IMR-90 (cell line): ENCODE results near the gene GRK2. TPM values are rescaled to one million over a fixed set of nuclear protein-coding genes. Genes with fewer than 3 reads are reported as not detected.

Experiments used
- ATAC-seq: fragments of 200-7000 bp; cut with Tn5 transposase; 2 replicates; pipeline ENCODE4 v1.9.1; 2020; ENCODE audit warnings: low read depth, mild to moderate bottlenecking, moderate library complexity
- BruUV-seq: library from RNA; stranded (reverse); fragments of 400-500 nt; replicated peaks from 2 replicates; lab custom pipeline; 2021; lab: Mats Ljungman, UMichigan
- CTCF ChIA-PET: fragments of 300-600 bp; formaldehyde crosslinking; extraction: SDS; loops from one replicate; lab custom pipeline; 2021; ENCODE audit warnings: antibody characterized with exemption; lab: Yijun Ruan, JAX
- POLR2A ChIA-PET: fragments of 300-600 bp; sonication (Branson Sonifier 250); formaldehyde crosslinking; loops from one replicate; lab custom pipeline; 2022; ENCODE audit warnings: antibody characterized with exemption; ENCODE audit not compliant: unreplicated experiment; lab: Charles Lee
- DNase-seq: peaks from one replicate; pipeline ENCODE4 v3.0.0; 2013
- H2AFZ ChIP-seq: replicated peaks from 2 replicates; pipeline ENCODE3; 2013; ENCODE audit warnings: low read length, mild to moderate bottlenecking; ENCODE audit not compliant: poor library complexity
- H2AK5ac ChIP-seq: 2 replicates; pipeline ENCODE4 v1.6.1; 2013; ENCODE audit warnings: low read depth, low read length, inconsistent platforms
- H2AK9ac ChIP-seq: replicated peaks from 2 replicates; pipeline ENCODE3; 2013; ENCODE audit warnings: mild to moderate bottlenecking, low read depth, low read length, moderate library complexity; ENCODE audit not compliant: poor library complexity
- H2BK120ac ChIP-seq: 2 replicates; pipeline ENCODE4 v1.6.1; 2013; ENCODE audit warnings: low read depth, low read length, inconsistent platforms
- H2BK15ac ChIP-seq: 3 replicates; pipeline ENCODE4 v1.6.1; 2013; ENCODE audit warnings: low read depth, low read length, inconsistent platforms
- H2BK20ac ChIP-seq: 2 replicates; pipeline ENCODE4 v1.6.1; 2013; ENCODE audit warnings: low read depth, mild to moderate bottlenecking, inconsistent platforms, low read length, moderate library complexity
- H2BK5ac ChIP-seq: 2 replicates; pipeline ENCODE4 v1.6.1; 2013; ENCODE audit warnings: mild to moderate bottlenecking, low read depth, low read length, inconsistent platforms; ENCODE audit not compliant: poor library complexity, severe bottlenecking
- H3K14ac ChIP-seq: replicated peaks from 2 replicates; pipeline ENCODE4 v1.6.1; 2013; ENCODE audit warnings: low read depth, low read length, inconsistent platforms
- H3K18ac ChIP-seq: 2 replicates; pipeline ENCODE4 v1.6.1; 2013; ENCODE audit warnings: low read depth, low read length, control low read depth
- H3K23ac ChIP-seq: 2 replicates; pipeline ENCODE4 v1.6.1; 2013; ENCODE audit warnings: low read depth, low read length, inconsistent platforms
- H3K27ac ChIP-seq: 2 replicates; pipeline ENCODE4 v1.5.1; 2013; ENCODE audit warnings: mild to moderate bottlenecking, control low read depth, low read length; ENCODE audit not compliant: insufficient read depth
- H3K27me3 ChIP-seq: 2 replicates; pipeline ENCODE4 v1.6.1; 2013; ENCODE audit warnings: low read length; ENCODE audit not compliant: control insufficient read depth, insufficient read depth
- H3K36me3 ChIP-seq: 2 replicates; pipeline ENCODE4 v1.6.1; 2013; ENCODE audit warnings: low read length, mixed read lengths; ENCODE audit not compliant: control insufficient read depth, insufficient read depth
- H3K4ac ChIP-seq: 2 replicates; pipeline ENCODE4 v1.6.1; 2013; ENCODE audit warnings: low read depth, low read length, inconsistent platforms
- H3K4me1 ChIP-seq: 2 replicates; pipeline ENCODE4 v1.6.1; 2013; ENCODE audit warnings: low read length, mixed read lengths; ENCODE audit not compliant: control insufficient read depth, insufficient read depth
- H3K4me2 ChIP-seq: 2 replicates; pipeline ENCODE4 v1.6.1; 2013; ENCODE audit warnings: low read depth, mild to moderate bottlenecking, control low read depth, low read length, moderate library complexity
- H3K4me3 ChIP-seq: 2 replicates; pipeline ENCODE4 v1.5.1; 2013; ENCODE audit warnings: low read depth, mild to moderate bottlenecking, control low read depth, low read length, moderate library complexity; ENCODE audit not compliant: insufficient read depth
- H3K56ac ChIP-seq: 2 replicates; pipeline ENCODE4 v1.6.1; 2013; ENCODE audit warnings: low read length, inconsistent platforms; ENCODE audit not compliant: insufficient read depth; ENCODE audit errors: extremely low read depth
- H3K79me1 ChIP-seq, 2 experiments: 2 replicates each; pipeline ENCODE4 v1.6.1; 2013; ENCODE audit warnings: low read length in 2 of 2, inconsistent platforms in 1 of 2, low read depth in 1 of 2
- H3K9ac ChIP-seq: 2 replicates; pipeline ENCODE4 v1.6.1; 2013; ENCODE audit warnings: low read depth, low read length, control low read depth
- H3K9me1 ChIP-seq: 2 replicates; pipeline ENCODE4 v1.6.1; 2013; ENCODE audit warnings: low read length, inconsistent platforms; ENCODE audit not compliant: insufficient read depth
- H3K9me3 ChIP-seq: 2 replicates; pipeline ENCODE4 v1.6.1; 2013; ENCODE audit warnings: low read length; ENCODE audit not compliant: control insufficient read depth, insufficient read depth
- H4K20me1 ChIP-seq: 2 replicates; pipeline ENCODE4 v1.6.1; 2013; ENCODE audit warnings: low read length, inconsistent platforms; ENCODE audit not compliant: insufficient read depth
- H4K5ac ChIP-seq: 2 replicates; pipeline ENCODE4 v1.6.1; 2013; ENCODE audit warnings: mild to moderate bottlenecking, low read depth, low read length, control low read depth
- H4K8ac ChIP-seq, 2 experiments: 2 replicates each; pipeline ENCODE4 v1.6.1; 2013; ENCODE audit warnings: low read depth in 2 of 2, low read length in 2 of 2, control low read depth in 1 of 2, inconsistent platforms in 1 of 2
- H4K91ac ChIP-seq: 2 replicates; pipeline ENCODE4 v1.6.1; 2013; ENCODE audit warnings: low read depth, low read length, inconsistent platforms; ENCODE audit not compliant: insufficient read depth
- BHLHE40 ChIP-seq: fragments of 150-350 bp; IDR thresholded peaks from 2 replicates; pipeline ENCODE4 v1.6.1; 2016; ENCODE audit warnings: mild to moderate bottlenecking, low read depth, low read length
- CHD1 ChIP-seq: IDR thresholded peaks from 2 replicates; pipeline ENCODE4 v1.6.1; 2012; ENCODE audit warnings: low read depth, low read length, improper control_type of control experiment
- FOS ChIP-seq: fragments of 150-350 bp; IDR thresholded peaks from 2 replicates; pipeline ENCODE4 v1.6.1; 2016; ENCODE audit warnings: low read depth, low read length
- MAFK ChIP-seq: IDR thresholded peaks from 2 replicates; pipeline ENCODE4 v1.6.1; 2012; ENCODE audit warnings: low read depth, low read length, improper control_type of control experiment
- MAZ ChIP-seq: IDR thresholded peaks from 2 replicates; pipeline ENCODE4 v1.6.1; 2012; ENCODE audit warnings: low read depth, mild to moderate bottlenecking, low read length, improper control_type of control experiment, moderate library complexity, borderline replicate concordance
- MXI1 ChIP-seq: IDR thresholded peaks from 2 replicates; pipeline ENCODE4 v1.6.1; 2012; ENCODE audit warnings: low read depth, mild to moderate bottlenecking, low read length, moderate library complexity, borderline replicate concordance
- NFE2L2 ChIP-seq: fragments of 150-350 bp; IDR thresholded peaks from 2 replicates; pipeline ENCODE4 v1.6.1; 2016; ENCODE audit warnings: low read depth, mild to moderate bottlenecking, low read length
- POLR2A ChIP-seq: IDR thresholded peaks from 2 replicates; pipeline ENCODE4 v1.6.1; 2012; ENCODE audit warnings: mild to moderate bottlenecking, low read depth, low read length
- RAD21 ChIP-seq: IDR thresholded peaks from 2 replicates; pipeline ENCODE4 v1.6.1; 2012; ENCODE audit warnings: low read length, improper control_type of control experiment
- RCOR1 ChIP-seq: IDR thresholded peaks from 2 replicates; pipeline ENCODE4 v1.6.1; 2012; ENCODE audit warnings: mild to moderate bottlenecking, low read length, improper control_type of control experiment; ENCODE audit not compliant: insufficient replicate concordance
- RFX5 ChIP-seq: IDR thresholded peaks from 2 replicates; pipeline ENCODE4 v1.8.0; 2012; ENCODE audit warnings: low read depth, mild to moderate bottlenecking, low read length, moderate library complexity
- SMC3 ChIP-seq: fragments of 150-350 bp; IDR thresholded peaks from 2 replicates; pipeline ENCODE4 v1.6.1; 2016; ENCODE audit warnings: low read depth, mild to moderate bottlenecking, antibody characterized with exemption, low read length, moderate library complexity
- USF2 ChIP-seq: fragments of 150-350 bp; IDR thresholded peaks from 2 replicates; pipeline ENCODE4 v1.6.1; 2017; ENCODE audit warnings: mild to moderate bottlenecking, antibody characterized with exemption, low read length, low read depth
- WGBS, 2 experiments: methylation state at CpG; one replicate each; pipeline versions ENCODE4 v1.1.5 to v1.1.7; 2013; ENCODE audit warnings: missing lambda C conversion rate in 2 of 2; ENCODE audit not compliant: insufficient read length in 1 of 2; ENCODE audit errors: extremely low coverage in 2 of 2; 5-methylcytosine and 5-hydroxymethylcytosine counted together
- dilution Hi-C: fragments of 300-500 bp; cut with HindIII; formaldehyde crosslinking; loops from one replicate; pipeline ENCODE4 v1.14.3; 2018; ENCODE audit warnings: low sequenced_read_pairs; ENCODE audit not compliant: unreplicated experiment
- in situ Hi-C: fragments of 300-500 bp; cut with MboI; formaldehyde crosslinking; loops from 3 replicates; pipeline ENCODE4 v1.14.3; 2019; ENCODE audit warnings: low sequenced_read_pairs, inconsistent platforms, mixed read lengths
- intact Hi-C: fragments of 100-400 bp; cut with micrococcal nuclease; formaldehyde crosslinking; loops from 2 replicates; pipeline ENCODE4 v1.10.0; 2022
- polyA plus RNA-seq, 3 experiments: library from polyadenylated mRNA; depleted of rRNA; stranded (reverse); fragments of >200 nt; gene quantifications; 2 replicates each; pipeline ENCODE4 v1.2.3, GENCODE V29; 2012; ENCODE audit warnings: low replicate concordance in 1 of 3
- total RNA-seq: library from RNA; depleted of rRNA; stranded (reverse); fragments of >200 nt; gene quantifications from 2 replicates; pipeline ENCODE4 v1.2.3, GENCODE V29; 2012
- TF ChIP-seq, protein P1 (sequence below): conservative IDR thresholded peaks from 2 replicates; pipeline ENCODE4 v1.5.1; 2012; ENCODE audit warnings: mild to moderate bottlenecking, low read depth, low read length, improper control_type of control experiment
- TF ChIP-seq, protein P2 (sequence below): fragments of 150-350 bp; IDR thresholded peaks from 2 replicates; pipeline ENCODE4 v1.6.1; 2016; ENCODE audit warnings: low read depth, mild to moderate bottlenecking, low read length, moderate library complexity, borderline replicate concordance

Gene GRK2
- total and polyA plus RNA-seq, 2 of the 4 experiments (the other 2 are of a cell fraction) = 26.7 to 41.8 TPM

GRCh38 chr11:67252831-67253239 lies 13.4 kb upstream of the GRK2 start:
- no CpG with 5 or more reads among the region's 4 CpGs for WGBS, 2 experiments
- Histone ChIP-seq H3K36me3 (peaks cover 82% of the 10 kb centered on the region), H2AFZ (no peak overlapping the region), H2AK9ac (no peak overlapping the region), H4K5ac (no peak overlapping the region), H2BK20ac (no peak overlapping the region), H3K9me3 (no peaks in the 10 kb centered on the region), H3K4me3 (no peak overlapping the region), H3K14ac (no peak overlapping the region), H3K4me2 (no peak overlapping the region), H2BK15ac (no peak overlapping the region), H3K27ac (no peak overlapping the region), H2AK5ac (no peak overlapping the region), H3K18ac (no peak overlapping the region), H4K20me1 (peaks cover 4% of the 10 kb centered on the region; the same call in 1 of the 2 replicates), H3K4me1 (peaks cover 2% of the 10 kb centered on the region), H3K4ac (no peak overlapping the region), H4K8ac (no peak overlapping the region), H3K9me1 (peaks cover 4% of the 10 kb centered on the region; the same call in 1 of the 2 replicates), H3K23ac (no peak overlapping the region), H3K79me1 (peaks cover 38 to 55% of the 10 kb centered on the region in 2 experiments), H3K56ac (no peak overlapping the region), H4K91ac (no peak overlapping the region), H3K27me3 (no peaks in the 10 kb centered on the region), H2BK5ac (no peak overlapping the region), H2BK120ac (no peak overlapping the region), H3K9ac (no peak overlapping the region)
- intact Hi-C loops = no loop called here
- no TSS peak for BruUV-seq
- dilution Hi-C loops = no loop called here
- TF ChIP-seq RFX5 (no peak), MAFK (no peak), POLR2A (no peak), RCOR1 (no peak), MXI1 (no peak), MAZ (no peak), BHLHE40 (no peak), USF2 (no peak), RAD21 (peak; percentile 39), FOS (no peak), CHD1 (no peak), NFE2L2 (no peak), SMC3 (peak; percentile 28; the same call in 1 of the 2 replicates)
- TF ChIP-seq, protein P1, sequence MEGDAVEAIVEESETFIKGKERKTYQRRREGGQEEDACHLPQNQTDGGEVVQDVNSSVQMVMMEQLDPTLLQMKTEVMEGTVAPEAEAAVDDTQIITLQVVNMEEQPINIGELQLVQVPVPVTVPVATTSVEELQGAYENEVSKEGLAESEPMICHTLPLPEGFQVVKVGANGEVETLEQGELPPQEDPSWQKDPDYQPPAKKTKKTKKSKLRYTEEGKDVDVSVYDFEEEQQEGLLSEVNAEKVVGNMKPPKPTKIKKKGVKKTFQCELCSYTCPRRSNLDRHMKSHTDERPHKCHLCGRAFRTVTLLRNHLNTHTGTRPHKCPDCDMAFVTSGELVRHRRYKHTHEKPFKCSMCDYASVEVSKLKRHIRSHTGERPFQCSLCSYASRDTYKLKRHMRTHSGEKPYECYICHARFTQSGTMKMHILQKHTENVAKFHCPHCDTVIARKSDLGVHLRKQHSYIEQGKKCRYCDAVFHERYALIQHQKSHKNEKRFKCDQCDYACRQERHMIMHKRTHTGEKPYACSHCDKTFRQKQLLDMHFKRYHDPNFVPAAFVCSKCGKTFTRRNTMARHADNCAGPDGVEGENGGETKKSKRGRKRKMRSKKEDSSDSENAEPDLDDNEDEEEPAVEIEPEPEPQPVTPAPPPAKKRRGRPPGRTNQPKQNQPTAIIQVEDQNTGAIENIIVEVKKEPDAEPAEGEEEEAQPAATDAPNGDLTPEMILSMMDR = peak; percentile 38
- TF ChIP-seq, protein P2, sequence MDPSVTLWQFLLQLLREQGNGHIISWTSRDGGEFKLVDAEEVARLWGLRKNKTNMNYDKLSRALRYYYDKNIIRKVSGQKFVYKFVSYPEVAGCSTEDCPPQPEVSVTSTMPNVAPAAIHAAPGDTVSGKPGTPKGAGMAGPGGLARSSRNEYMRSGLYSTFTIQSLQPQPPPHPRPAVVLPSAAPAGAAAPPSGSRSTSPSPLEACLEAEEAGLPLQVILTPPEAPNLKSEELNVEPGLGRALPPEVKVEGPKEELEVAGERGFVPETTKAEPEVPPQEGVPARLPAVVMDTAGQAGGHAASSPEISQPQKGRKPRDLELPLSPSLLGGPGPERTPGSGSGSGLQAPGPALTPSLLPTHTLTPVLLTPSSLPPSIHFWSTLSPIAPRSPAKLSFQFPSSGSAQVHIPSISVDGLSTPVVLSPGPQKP = no peak
- ChIA-PET POLR2A (no interaction called here), CTCF (interaction anchor here (0.7 kb wide), 1 partner anchor 172 kb away, joined by 3 read pairs; no protein-coding TSS in a partner anchor)
- in situ Hi-C loops = no loop called here
- DNase-seq (peak; percentile 36), ATAC-seq (peak; percentile 56)
